ENCODE results near the gene CDH24. TPM values are rescaled to one million over a fixed set of nuclear protein-coding genes. Genes with fewer than 3 reads are reported as not detected.

Gene CDH24, protein sequence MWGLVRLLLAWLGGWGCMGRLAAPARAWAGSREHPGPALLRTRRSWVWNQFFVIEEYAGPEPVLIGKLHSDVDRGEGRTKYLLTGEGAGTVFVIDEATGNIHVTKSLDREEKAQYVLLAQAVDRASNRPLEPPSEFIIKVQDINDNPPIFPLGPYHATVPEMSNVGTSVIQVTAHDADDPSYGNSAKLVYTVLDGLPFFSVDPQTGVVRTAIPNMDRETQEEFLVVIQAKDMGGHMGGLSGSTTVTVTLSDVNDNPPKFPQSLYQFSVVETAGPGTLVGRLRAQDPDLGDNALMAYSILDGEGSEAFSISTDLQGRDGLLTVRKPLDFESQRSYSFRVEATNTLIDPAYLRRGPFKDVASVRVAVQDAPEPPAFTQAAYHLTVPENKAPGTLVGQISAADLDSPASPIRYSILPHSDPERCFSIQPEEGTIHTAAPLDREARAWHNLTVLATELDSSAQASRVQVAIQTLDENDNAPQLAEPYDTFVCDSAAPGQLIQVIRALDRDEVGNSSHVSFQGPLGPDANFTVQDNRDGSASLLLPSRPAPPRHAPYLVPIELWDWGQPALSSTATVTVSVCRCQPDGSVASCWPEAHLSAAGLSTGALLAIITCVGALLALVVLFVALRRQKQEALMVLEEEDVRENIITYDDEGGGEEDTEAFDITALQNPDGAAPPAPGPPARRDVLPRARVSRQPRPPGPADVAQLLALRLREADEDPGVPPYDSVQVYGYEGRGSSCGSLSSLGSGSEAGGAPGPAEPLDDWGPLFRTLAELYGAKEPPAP
- 2.9 and 3.3 TPM in 2 replicates for total RNA-seq (2014; rRNA removed; shearing (Covaris generic))

DNA sequence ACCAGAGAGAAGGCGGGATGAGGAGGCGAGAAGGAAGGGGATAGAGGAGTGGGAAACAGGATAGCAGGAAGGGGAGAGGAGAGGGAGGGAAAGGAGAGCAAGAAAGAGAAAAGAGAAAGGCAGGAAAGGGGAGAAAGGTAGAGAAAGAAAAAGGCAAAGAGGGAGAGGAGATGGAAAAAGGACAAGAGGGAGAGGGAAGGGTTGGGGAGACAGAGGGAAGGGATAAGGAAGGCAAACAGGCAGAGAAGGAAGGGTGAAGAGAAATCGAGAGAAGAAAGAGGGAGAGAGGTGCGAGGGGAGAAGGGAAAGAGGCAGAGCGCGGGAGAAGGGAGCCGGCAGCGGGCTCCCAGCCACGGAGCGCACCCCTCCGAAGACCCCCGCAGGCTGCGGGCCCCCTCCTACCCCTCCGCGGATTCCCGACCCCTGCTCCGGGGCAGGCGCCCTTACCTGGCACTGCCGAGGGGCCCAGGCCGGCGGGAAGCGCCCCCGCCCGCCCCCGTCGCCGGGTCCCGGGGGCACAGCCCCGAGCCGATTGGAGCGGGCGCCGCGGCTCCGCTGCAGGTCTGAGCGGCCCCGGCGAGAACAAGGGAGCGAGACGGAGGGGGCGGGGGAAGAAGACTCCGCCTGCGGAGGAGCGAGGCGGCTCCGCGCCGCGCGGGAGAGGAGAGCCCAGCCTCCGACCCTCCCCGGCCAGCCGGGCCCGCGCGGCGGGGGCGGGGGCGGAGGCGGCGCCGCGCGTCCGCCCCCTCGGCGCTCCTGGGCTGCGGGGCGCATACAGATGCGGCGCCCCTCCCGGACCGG, at the start of gene CDH24:
Gene CDH24 (minus strand): TSS at position 565 of the 801 bp plus-strand sequence. CDS start 1,787 bp downstream, outside the sequence.
- peak; percentile 58 for DNase-seq (ENCODE audit: low spot score)

DNA sequence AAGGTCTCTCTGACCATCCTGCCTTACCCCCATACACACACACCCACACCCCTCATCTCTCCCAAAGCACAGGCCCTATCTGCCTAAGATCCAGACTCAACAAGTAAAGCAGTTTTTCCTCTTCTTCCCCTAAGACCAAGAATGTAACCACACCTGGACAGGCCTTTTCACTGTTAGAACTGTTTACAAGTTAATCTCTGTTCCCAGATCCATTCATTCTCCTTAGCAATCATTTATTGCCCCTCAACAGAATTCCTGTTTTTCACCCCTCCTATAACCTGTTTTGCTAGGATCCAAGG, 49.4 kb upstream of the CDH24 start:
- DNase-seq (ENCODE audit: low spot score) = no peak

DNA sequence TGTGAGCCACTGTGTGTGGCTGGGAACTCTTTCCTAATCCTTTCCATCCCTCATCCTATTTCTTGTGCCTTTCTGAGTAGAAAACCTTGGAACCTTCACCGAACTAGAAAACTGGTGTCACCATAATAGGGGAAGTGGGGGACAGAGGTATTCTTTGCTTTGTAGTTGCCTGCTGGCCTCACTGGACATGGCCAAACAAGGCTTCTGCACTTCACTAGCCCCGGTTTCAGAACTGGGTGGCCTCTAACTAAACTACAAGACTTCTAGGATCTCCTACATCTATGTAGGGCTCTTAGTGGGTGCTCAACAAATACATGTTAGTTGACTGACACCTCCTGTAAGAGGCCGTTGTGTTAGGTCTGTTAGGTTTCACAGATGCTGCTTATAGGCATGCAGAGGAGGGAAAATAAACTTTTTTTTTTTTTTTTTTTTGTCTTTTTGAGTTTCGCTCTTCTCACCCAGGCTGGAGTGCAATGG, 48.1 kb upstream of the CDH24 start:
- DNase-seq (ENCODE audit: low spot score) = no peak

DNA sequence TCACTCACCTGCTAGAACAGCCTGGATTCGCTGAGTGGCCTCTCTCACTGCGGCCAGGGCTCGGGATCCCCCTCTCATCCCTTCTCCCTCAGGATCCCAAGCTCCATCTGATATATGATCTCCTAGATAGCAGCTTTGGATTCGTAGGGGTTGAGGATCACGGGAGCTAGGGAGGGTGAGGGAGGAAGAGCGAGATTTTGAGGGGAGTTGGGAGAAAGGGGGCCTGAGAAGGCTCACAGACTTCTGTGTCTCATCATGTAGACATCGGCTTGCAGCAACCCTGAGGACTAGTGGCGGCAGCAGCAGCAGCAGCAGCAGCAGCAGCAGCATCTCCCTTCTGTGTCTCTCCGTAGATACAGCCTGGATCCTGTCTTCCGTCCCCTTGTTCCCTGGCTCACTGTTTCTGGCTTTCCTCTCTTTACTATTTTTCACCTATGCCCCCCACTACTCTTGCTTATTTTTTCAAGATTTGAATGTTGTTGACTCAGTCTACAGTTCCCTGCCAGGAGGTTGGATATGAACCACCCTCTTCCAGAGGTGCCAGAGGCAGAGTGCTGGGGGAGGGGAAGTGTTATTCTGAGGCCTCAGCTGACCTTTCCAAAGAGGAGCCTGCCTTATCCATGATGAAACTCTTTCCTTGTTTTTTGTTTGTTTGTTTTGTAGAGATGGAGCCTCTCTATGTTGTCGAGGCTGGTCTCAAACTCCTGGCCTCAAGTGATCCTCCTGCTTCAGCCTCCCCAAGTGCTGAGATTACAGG, 47.4 kb upstream of the CDH24 start, which contains the start of gene CIROP:
Gene CIROP (minus strand): TSS at position 399 of the 757 bp plus-strand sequence. CDS start 69 bp downstream, at position 330.
- DNase-seq (ENCODE audit: low spot score) = no peak

DNA sequence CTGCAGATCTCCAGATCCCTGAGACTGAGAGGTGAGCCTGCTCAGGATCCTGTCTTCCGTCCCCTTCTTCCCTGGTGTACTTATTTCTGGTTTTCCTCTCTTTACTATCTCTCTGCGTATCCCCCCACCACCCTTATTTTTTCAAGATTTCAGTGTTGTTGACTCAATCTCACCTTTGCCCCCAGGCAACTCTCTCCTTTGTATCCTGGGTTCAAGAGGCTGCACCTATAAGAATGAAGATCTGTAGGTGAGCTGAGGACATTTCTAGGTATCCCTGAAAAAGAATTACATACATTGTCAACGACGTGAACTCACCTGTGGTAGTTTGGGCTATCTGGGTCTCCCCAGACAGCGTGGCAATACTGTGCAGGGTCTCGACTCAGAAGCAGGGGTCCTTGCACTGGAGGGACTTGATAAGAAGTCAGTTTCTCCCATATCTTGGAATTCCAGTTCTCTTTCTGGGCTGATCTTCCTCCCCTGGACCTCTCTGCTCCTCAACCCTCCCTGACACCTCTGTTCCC, 46.8 kb upstream of the CDH24 start:
- no peak for DNase-seq (ENCODE audit: low spot score)

DNA sequence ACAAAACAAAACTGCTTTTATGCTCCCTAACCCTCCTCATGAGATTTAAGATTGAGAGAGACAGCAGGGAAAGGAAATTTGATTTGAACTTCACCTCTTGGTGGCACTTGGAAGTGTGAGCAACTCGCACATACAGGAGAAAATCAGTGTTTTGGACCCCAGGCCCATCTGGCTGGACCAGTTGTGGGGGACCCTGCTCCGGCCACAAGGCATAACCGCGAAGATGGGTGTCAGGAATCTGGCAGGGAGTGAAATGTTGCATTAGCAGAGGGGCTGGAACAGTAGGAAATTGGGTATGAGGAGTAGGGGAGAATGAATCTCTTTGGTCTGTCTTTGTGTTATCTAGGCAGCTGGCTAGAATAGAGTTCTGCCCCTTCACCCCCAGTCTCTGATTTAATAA, 46.3 kb upstream of the CDH24 start:
- DNase-seq (ENCODE audit: low spot score) = no peak

DNA sequence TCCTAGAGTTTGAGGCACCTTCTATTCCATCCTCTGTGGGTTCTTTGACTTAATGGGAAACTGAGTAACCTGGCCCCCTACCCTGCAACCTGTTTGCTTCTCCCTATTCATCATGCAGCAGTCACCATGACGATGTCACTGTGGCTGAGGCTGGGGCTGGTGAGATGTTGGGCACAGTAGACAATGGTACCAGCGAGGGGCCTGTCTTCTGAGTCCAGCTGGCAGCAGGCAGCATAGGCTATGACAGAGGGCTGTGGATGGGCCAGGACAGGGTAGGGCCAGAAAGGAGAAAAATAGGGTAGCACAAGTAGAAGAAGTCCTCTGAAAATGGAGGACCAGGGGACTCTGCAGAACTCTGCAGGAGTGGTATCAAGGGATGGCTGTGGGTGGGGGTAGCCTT, 45.5 kb upstream of the CDH24 start:
- DNase-seq (ENCODE audit: low spot score) = no peak

DNA sequence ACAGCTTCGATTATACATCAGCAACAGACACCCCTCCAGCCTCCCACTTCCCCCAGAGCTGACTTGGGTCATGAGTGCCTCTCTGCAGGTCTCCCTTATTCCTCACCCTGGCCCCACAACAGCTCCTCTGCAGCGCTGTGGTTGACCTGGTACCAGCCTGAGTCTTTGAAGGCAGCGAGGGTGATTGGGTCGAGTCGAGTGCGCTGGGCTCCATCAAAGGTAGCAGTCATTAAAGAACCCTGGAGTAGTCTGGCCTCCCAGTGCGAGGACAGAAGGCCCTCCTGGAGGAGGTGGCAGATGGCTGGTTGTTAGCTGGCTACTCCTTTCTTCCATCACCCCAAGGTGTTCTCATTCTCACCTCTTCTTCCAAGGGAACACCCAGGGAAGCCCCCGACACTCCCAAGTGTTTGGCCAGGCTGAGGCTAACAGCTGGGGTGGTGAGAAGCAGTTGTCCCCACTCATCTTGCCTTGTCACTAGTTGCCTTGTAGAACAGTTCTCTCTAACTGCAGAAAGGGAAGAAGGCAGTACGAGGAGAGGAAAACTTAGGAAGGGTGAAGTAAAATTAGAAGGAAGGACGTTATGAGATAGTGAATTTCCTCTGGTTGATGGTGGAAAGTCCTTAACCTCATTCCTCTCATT, 44.8 kb upstream of the CDH24 start:
- DNase-seq (ENCODE audit: low spot score) = no peak

DNA sequence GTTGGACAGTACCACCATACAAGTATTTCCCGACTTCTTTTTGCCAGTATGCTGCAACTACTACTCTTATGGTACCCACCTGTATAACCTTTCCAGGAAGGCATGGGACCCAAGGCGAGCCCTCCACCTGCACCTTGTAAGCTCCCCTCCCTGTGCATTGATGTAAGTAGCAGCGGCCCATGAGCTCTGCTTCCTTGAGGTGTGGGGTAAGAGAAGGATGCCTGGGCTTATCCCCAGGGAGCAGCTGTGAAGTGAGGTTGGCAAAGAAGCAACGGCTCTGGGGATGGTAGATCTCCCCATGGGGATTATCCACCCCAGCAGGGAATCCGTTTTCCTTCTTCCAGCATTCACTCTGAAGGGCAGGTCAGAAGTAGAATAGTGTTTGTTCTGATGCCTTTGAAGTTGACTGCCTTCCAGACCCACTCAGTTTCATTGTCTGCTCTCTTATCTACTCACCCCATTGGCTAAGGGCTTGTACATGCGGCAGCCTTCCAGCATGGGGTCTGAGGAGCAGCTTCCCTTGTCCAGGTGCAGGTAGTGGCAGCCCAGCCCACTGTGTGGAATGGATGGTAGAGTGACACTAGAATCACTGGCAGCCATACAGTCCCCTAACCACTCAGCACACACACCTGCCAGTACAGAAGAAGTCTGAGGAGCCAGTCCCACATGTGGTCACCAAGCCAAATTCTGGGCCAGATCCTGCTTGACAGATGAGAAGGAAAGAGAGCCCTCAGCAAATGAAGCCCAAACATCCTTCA, 44.1 kb upstream of the CDH24 start:
- DNase-seq (ENCODE audit: low spot score) = no peak

DNA sequence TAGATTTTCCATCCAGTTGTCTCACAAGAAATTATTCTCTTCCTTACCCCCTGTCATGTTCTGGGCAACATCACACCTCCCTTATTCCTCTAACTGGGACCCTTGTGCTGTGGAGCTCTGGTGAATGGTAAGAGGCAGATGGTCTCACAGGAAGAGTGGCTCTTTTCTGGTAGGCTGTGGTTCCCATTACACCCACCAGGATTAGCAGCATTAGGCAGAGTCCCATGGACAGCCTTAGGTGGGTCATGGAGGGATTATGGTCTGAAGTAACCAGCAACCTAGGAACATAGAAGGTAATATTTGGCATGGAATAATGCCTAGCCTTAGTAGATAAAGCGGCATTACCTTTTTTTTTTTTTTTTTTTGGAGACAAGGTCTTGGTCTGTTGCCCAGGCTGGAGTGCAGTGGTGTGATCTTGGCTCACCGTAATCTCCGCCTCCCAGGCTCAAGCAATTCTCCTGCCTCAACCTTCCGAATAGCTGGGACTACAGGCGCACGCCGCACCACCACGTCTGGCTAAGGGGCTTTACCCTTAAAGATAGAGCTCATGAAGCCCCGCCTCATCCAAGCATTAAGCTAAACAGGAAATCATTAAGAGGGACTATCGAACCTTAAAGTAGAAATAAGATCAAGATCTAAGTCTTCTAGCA, 42.0 kb upstream of the CDH24 start:
- DNase-seq (ENCODE audit: low spot score) = no peak

DNA sequence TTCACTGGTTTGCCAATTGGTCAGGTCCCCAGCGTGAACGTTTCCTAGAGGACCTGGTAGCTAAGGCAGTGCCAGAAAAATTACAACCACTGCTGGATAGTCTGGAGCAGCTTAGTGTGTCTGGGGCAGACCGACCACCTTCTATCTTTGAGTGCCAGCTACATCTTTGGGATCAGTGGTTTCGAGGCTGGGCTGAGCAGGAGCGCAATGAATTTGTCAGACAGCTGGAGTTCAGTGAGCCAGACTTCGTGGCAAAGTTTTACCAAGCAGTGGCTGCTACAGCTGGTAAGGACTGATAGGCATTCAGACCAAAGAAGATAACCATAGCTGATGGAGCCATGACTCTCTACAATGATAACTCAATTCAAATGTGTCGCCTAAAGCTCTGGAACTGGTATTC, 40.5 kb upstream of the CDH24 start:
- no peak for DNase-seq (ENCODE audit: low spot score)

DNA sequence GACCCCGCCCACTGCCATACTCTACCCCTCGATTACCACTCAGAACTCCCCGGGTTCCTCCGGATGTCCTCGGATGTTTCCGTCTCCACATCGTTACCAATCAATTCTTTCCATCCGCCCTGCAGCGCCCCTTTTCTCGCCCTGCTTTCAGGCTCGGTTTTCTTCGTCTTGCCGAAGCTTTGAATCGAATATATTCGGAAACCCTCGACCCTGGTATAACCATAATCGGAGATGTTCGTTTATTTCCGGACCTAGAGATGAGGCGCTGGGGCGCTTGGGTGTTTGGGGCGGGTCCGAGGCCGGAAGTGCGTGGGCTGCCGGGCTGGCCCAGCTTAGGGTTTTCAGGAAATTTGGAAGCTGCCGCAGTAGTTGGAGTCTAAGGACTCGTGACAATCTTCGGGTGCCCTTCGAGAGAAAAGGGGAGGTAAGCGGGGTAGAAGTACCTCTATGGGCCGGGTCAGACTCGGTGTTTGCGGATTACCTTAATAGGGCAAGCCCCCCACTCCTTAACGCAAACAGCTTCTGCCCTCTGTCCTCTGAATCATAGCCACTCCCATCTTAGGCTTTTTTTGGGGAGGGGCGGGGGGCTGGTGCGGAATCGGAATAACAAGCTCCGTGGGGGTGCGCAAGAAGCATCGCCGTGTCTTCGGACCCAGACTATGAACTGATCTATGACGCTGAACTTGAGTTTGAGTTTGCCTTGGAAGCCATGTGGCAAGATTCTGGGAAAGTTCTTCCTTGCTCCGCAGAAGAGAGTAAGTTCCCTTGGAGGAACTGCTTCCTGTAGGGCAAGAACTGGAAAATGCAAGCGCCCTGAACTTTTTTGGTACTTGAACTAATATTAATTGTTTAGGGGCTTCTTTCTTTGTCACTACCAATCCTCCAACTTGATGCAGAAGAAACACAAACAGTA, 38.1 kb upstream of the CDH24 start, which contains the start of gene C14orf119:
Gene C14orf119 (plus strand): TSS at position 310 of the 913 bp plus-strand sequence. CDS start 2,154 bp downstream, outside the sequence.
- peak; percentile 99 for DNase-seq (ENCODE audit: low spot score)

DNA sequence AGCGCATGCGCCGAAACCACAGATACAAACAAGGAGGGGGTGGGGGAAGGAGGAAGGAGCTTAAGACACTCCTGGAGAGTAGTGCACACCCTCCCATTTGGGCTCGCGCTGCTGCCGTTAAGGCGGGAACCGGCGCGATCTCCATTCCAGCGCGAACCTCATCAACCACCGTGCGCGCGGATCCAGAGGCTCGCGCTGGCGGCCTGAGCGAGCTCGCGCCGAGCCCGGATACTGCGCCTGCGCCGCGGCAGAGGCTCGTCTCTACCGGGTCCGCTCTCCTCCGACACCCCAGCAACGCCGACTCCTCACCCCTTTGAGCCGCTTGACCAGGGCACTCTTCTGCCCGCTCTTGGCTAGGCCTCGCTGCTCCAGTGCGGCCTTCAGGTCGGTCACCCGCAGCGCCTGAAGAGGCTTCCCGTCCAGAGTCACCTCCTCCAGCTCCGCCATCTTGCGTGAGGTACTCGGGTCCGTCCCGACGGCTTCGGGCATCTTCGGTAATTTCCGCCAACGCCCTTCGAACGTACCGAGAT, 37.4 kb upstream of the CDH24 start, which contains the start of gene ACIN1:
Gene ACIN1 (minus strand): TSS at position 471 of the 530 bp plus-strand sequence. CDS start 24 bp downstream, at position 447.
- DNase-seq (ENCODE audit: low spot score) = peak; percentile 86

DNA sequence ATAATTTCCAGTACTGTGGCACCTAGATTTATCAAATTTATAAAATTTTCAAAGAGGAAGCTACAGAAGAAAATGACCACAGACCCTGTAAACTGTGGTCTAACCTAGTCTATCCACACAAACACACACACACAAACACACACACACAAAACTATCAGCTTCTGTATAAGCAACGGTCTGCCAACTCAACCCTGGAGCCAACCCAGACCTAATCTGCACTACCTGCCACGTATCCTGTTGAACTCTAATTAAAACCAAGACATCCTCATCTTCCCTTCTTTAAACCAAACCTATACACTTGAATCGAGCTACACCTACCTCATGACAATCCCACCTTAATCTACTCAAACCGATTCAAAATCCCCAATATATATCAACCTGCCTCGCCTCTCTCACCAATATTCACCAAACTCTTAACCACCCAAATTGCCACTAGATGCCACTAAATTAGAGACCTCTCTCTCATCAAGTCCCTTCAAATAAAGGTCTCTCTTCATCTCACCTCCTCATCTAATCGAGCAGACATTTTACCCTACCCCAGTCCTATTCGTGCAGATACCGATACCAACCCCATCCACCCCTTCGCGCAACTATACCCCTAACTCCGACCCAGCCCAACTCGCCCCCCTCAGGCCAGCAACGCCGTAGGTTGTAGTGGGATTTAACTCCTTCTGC, 36.8 kb upstream of the CDH24 start:
- DNase-seq (ENCODE audit: low spot score) = no peak

DNA sequence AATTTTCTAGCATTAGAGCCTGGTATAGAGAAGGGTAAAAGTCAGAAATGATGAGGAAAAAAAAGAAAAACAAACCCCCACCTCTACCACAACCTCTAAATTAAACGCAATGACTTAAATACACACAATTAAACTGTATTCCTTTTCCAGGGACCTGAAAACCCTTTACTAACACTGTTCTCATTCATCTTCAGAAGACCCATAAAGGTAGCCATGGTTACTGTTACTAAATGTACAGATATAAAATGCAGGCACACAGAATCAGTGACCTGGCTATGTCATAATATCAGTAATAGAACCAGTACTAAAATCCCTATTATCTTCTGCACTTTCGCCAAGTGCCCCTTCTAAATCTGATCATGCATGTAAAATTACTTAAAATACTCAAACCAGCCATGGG, 36.2 kb upstream of the CDH24 start:
- DNase-seq (ENCODE audit: low spot score) = no peak

DNA sequence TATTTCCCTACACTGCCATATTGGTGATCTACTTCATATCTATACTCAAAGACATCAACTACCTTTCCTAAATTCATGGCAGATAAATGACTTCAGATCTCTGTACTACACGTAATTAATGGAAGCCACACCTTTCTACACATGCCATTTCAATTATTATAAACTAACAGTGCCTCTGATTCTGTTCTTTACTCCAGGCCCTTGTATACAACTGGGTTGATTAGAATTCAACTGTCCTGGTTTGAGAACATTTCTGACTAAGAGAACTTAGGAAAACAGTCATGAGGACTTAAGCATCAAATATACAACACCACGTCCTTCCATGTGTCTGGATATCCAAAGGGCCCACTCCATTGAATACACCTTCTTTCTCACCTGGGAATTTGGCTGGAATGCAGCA, 35.8 kb upstream of the CDH24 start:
- no peak for DNase-seq (ENCODE audit: low spot score)

Measured in H4 (cell line).